CD4-positive, alpha-beta memory T cell (primary cell): ENCODE results near the gene LIMCH1. TPM values are rescaled to one million over a fixed set of nuclear protein-coding genes. Genes with fewer than 3 reads are reported as not detected.

Source experiments
- CTCF ChIA-PET: fragments of 350-600 bp; sonication (Branson Sonifier 250); formaldehyde crosslinking; loops from one replicate; lab custom pipeline; 2021; ENCODE audit warnings: inconsistent platforms; ENCODE audit not compliant: partially characterized antibody; lab: Charles Lee
- POLR2A ChIA-PET: fragments of 350-600 bp; sonication (Branson Sonifier 250); formaldehyde crosslinking; loops from one replicate; lab custom pipeline; 2021; ENCODE audit not compliant: partially characterized antibody; lab: Charles Lee
- DNase-seq, 5 donors: peaks; one replicate each; pipeline versions ENCODE4 v3.0.0 to v3.0.0-alpha.2; 2020 to 2022; ENCODE audit warnings: mixed read lengths in 1 of 5
- H3K27ac ChIP-seq: one replicate; pipeline ENCODE4 v1.7.0; 2013; ENCODE audit warnings: low read depth, low read length
- H3K27me3 ChIP-seq: 2 replicates; pipeline ENCODE4 v1.7.0; 2013; ENCODE audit warnings: mild to moderate bottlenecking, low read length, moderate library complexity; ENCODE audit not compliant: insufficient read depth
- H3K36me3 ChIP-seq: 2 replicates; pipeline ENCODE4 v1.7.0; 2013; ENCODE audit warnings: mild to moderate bottlenecking, low read length, moderate library complexity; ENCODE audit not compliant: insufficient read depth
- H3K4me1 ChIP-seq: 2 replicates; pipeline ENCODE4 v1.7.0; 2013; ENCODE audit warnings: mild to moderate bottlenecking, low read length, moderate library complexity; ENCODE audit not compliant: insufficient read depth
- H3K4me3 ChIP-seq, 2 donors: one replicate each; pipeline ENCODE4 v1.7.0; 2013; ENCODE audit warnings: low read length in 2 of 2, mild to moderate bottlenecking in 1 of 2
- H3K9me3 ChIP-seq, 2 donors: one replicate each; pipeline ENCODE4 v1.7.0; 2013; ENCODE audit warnings: low read length in 2 of 2, control low read depth in 1 of 2; ENCODE audit not compliant: control insufficient read depth in 1 of 2
- H3K27ac Mint-ChIP-seq, 7 donors: one replicate each; pipeline ENCODE4 v1.8.0; 2020 to 2021; ENCODE audit warnings: mixed read lengths in 7 of 7, mild to moderate bottlenecking in 6 of 7, inconsistent platforms in 3 of 7, moderate library complexity in 3 of 7
- H3K27me3 Mint-ChIP-seq, 2 donors: one replicate each; pipeline ENCODE4 v1.8.0; 2020 to 2021; ENCODE audit warnings: mixed read lengths in 2 of 2
- H3K36me3 Mint-ChIP-seq, 2 donors: one replicate each; pipeline ENCODE4 v1.8.0; 2020 to 2021; ENCODE audit warnings: mixed read lengths in 2 of 2, inconsistent platforms in 1 of 2, mild to moderate bottlenecking in 1 of 2
- H3K4me1 Mint-ChIP-seq, 4 donors: one replicate each; pipeline ENCODE4 v1.8.0; 2020 to 2021; ENCODE audit warnings: mixed read lengths in 4 of 4, mild to moderate bottlenecking in 1 of 4
- H3K4me3 Mint-ChIP-seq, 8 donors: one replicate each; pipeline ENCODE4 v1.8.0; 2020 to 2021; ENCODE audit warnings: mixed read lengths in 8 of 8, mild to moderate bottlenecking in 7 of 8, moderate library complexity in 6 of 8, inconsistent platforms in 3 of 8
- H3K9me3 Mint-ChIP-seq, 8 donors: one replicate each; pipeline ENCODE4 v1.8.0; 2020 to 2021; ENCODE audit warnings: mixed read lengths in 8 of 8, mild to moderate bottlenecking in 5 of 8, inconsistent platforms in 3 of 8, moderate library complexity in 1 of 8
- intact Hi-C: fragments of 100-400 bp; cut with micrococcal nuclease; formaldehyde crosslinking; loops from one replicate; pipeline ENCODE4 v1.15.1; 2023
- polyA plus RNA-seq, 2 donors: library from polyadenylated mRNA; unstranded; fragments of 300-500 nt; fragmentation: Illumina TruSeq; gene quantifications; one replicate each; pipeline ENCODE4 v1.2.3, GENCODE V29; 2021
- total RNA-seq, 2 experiments: library from RNA; stranded (reverse); gene quantifications; one replicate each; pipeline ENCODE4 v1.2.3, GENCODE V29; 2021

Gene LIMCH1
- total and polyA plus RNA-seq, 4 experiments from 2014 or later, result not detected

- ChIA-PET CTCF (no interaction called here), POLR2A (no interaction called here)
- Mint-ChIP-seq H3K9me3 (peaks cover 0 to 14% (median 8%) of the 10 kb centered on the region in 8 donors), H3K4me3 (peak overlapping the region in 1 of 8 donors; percentile 39), H3K27me3 (peaks cover 50 to 52% of the 10 kb centered on the region in 2 donors), H3K27ac (no peak overlapping the region), H3K36me3 (no peaks in the 10 kb centered on the region), H3K4me1 (peaks cover 0 to 10% (median 6%) of the 10 kb centered on the region in 4 donors)
- DNase-seq, result no peak
- H3K4me3 ChIP-seq, result no peak overlapping the region
- no peaks in the 10 kb centered on the region for H3K9me3 ChIP-seq
- no peak overlapping the region for H3K27ac ChIP-seq
- H3K27me3 ChIP-seq, result peaks cover 41% of the 10 kb centered on the region
- H3K36me3 ChIP-seq, result no peaks in the 10 kb centered on the region
- intact Hi-C loops, result no loop called here
- H3K4me1 ChIP-seq, result no peaks in the 10 kb centered on the region
These were observed 209.5 kb downstream of the LIMCH1 start for GRCh38 chr4:41747230-41748055.

- H3K36me3 Mint-ChIP-seq, result no peaks in the 10 kb centered on the region
- intact Hi-C loops, result no loop called here
These were observed 210.2 kb downstream of the LIMCH1 start for GRCh38 chr4:41748074-41748570.

GRCh38 chr4:41748571-41749475 is 210.9 kb downstream of the LIMCH1 start, which contains the start of gene PHOX2B:
Gene PHOX2B, minus strand, starts transcription at chr4:41748725. Its CDS starts 115 bp downstream, at chr4:41748610.
- Histone ChIP-seq H3K27me3 (peaks cover 38% of the 10 kb centered on the region), H3K4me3 (no peak within 1 kb of the TSS), H3K36me3 (no peaks in the 10 kb centered on the region), H3K27ac (no peak within 1 kb of the TSS), H3K9me3 (no peaks in the 10 kb centered on the region), H3K4me1 (no peaks in the 10 kb centered on the region)
- POLR2A ChIA-PET, result no interaction called here
- no peaks in the 10 kb centered on the region for H3K36me3 Mint-ChIP-seq
- H3K27me3 Mint-ChIP-seq, result peaks cover 59 to 63% of the 10 kb centered on the region in 2 donors
- H3K4me1 Mint-ChIP-seq, result peaks cover 0 to 10% (median 6%) of the 10 kb centered on the region in 4 donors
- CTCF ChIA-PET, result no interaction called here
- H3K9me3 Mint-ChIP-seq, result peaks cover 0 to 14% (median 8%) of the 10 kb centered on the region in 8 donors
- no peak for DNase-seq
- no peak within 1 kb of the TSS for H3K27ac Mint-ChIP-seq
- H3K4me3 Mint-ChIP-seq, result no peak within 1 kb of the TSS
- intact Hi-C loops, result no loop called here

More at GRCh38 chr4:41748074-41748570, 210.2 kb downstream of the LIMCH1 start:
- DNase-seq, result no peak
- CTCF ChIA-PET, result no interaction called here
- Mint-ChIP-seq H3K9me3 (peaks cover 0 to 14% (median 8%) of the 10 kb centered on the region in 8 donors), H3K27me3 (peaks cover 54 to 58% of the 10 kb centered on the region in 2 donors), H3K4me3 (no peak overlapping the region), H3K27ac (no peak overlapping the region), H3K4me1 (peaks cover 0 to 10% (median 6%) of the 10 kb centered on the region in 4 donors)
- Histone ChIP-seq H3K4me1 (no peaks in the 10 kb centered on the region), H3K36me3 (no peaks in the 10 kb centered on the region), H3K27ac (no peak overlapping the region), H3K9me3 (no peaks in the 10 kb centered on the region), H3K4me3 (no peak overlapping the region), H3K27me3 (peaks cover 42% of the 10 kb centered on the region)
- POLR2A ChIA-PET, result no interaction called here

- Histone ChIP-seq H3K4me3 (no peak overlapping the region), H3K4me1 (no peaks in the 10 kb centered on the region), H3K9me3 (no peaks in the 10 kb centered on the region), H3K27ac (no peak overlapping the region), H3K27me3 (peaks cover 33% of the 10 kb centered on the region), H3K36me3 (no peaks in the 10 kb centered on the region)
- intact Hi-C loops, result no loop called here
- H3K4me1 Mint-ChIP-seq, result peaks cover 0 to 7% (median 3%) of the 10 kb centered on the region in 4 donors
- CTCF ChIA-PET, result no interaction called here
- peaks cover 0 to 9% (median 3%) of the 10 kb centered on the region in 8 donors for H3K9me3 Mint-ChIP-seq
- peaks cover 55 to 59% of the 10 kb centered on the region in 2 donors for H3K27me3 Mint-ChIP-seq
- no peak for DNase-seq
- no peaks in the 10 kb centered on the region for H3K36me3 Mint-ChIP-seq
- POLR2A ChIA-PET, result no interaction called here
- H3K4me3 Mint-ChIP-seq, result no peak overlapping the region
- H3K27ac Mint-ChIP-seq, result no peak overlapping the region
These were observed 211.7 kb downstream of the LIMCH1 start for GRCh38 chr4:41749631-41750039.

Other genes starting within 250 kb of the LIMCH1 start
- gene PHOX2B, start 210.6 kb downstream of the LIMCH1 start, total RNA-seq, result not detected
- not detected for gene PHOX2B, start 210.6 kb downstream of the LIMCH1 start, polyA plus RNA-seq